ENCODE results near the gene SLC5A4. TPM values are rescaled to one million over a fixed set of nuclear protein-coding genes. Genes with fewer than 3 reads are reported as not detected.

Gene SLC5A4
- total RNA-seq, 3 donors from 2014 or later, result 0.16 to 1.3 TPM; not detected in 1

DNA sequence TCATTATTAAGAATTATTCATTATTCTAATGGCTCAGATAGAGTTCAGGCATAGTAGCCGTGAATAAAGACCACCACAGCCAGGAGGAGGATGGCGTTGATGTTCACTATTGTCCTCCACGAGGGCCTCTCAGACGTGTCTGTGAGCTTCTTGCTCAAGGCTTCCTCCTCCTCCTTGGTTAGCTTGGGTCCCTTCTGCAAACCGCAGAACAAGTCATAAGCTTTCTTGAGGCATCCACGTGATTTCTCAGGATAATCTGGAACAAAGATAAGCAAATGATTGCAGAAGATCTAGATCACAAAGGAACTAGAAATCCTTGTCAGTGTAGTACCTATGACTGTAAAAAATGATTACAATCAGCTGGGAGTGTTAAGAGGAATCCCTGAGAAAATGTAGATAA, 36.7 kb downstream of the SLC5A4 start:
- no peak overlapping the region for H3K4me3 ChIP-seq
- no peak for DNase-seq (ENCODE audit: low spot score in 2 of 2)
- H3K27me3 ChIP-seq, result no peaks in the 10 kb centered on the region
- no peaks in the 10 kb centered on the region for H3K36me3 ChIP-seq
- no peaks in the 10 kb centered on the region for H3K4me1 ChIP-seq
- intact Hi-C loops (cut with DNase I; ENCODE audit: low total_unique reads), result no loop called here
- no peaks in the 10 kb centered on the region for H3K9me3 ChIP-seq
- TF ChIP-seq POLR2AphosphoS5 (IDR thresholded peaks at IDR 0.05), result no peak
- TF ChIP-seq, protein P1, sequence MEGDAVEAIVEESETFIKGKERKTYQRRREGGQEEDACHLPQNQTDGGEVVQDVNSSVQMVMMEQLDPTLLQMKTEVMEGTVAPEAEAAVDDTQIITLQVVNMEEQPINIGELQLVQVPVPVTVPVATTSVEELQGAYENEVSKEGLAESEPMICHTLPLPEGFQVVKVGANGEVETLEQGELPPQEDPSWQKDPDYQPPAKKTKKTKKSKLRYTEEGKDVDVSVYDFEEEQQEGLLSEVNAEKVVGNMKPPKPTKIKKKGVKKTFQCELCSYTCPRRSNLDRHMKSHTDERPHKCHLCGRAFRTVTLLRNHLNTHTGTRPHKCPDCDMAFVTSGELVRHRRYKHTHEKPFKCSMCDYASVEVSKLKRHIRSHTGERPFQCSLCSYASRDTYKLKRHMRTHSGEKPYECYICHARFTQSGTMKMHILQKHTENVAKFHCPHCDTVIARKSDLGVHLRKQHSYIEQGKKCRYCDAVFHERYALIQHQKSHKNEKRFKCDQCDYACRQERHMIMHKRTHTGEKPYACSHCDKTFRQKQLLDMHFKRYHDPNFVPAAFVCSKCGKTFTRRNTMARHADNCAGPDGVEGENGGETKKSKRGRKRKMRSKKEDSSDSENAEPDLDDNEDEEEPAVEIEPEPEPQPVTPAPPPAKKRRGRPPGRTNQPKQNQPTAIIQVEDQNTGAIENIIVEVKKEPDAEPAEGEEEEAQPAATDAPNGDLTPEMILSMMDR (IDR thresholded peaks at IDR 0.05), result no peak
- no peak for TF ChIP-seq POLR2A (IDR thresholded peaks at IDR 0.05)
- H3K27ac ChIP-seq, result no peak overlapping the region

DNA sequence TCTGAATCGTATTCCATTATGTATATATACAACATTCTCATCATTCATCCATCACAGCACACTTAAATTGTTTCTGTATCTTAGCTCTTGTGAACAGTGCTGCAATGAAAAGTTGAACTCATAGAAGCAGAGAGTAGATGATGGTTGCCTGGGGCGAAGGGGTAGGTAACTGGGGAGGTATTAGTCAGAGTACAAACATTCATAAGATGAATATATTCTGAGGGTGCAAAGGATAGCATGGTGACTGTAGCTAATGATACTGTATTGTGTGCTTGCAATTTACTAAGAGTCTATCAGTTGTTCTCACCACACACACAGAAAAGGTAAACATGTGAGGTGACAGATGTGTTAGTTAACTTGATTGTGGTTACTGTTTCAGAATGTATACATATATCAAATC, 37.7 kb downstream of the SLC5A4 start:
- no peak for DNase-seq (ENCODE audit: low spot score in 2 of 2)
- H3K36me3 ChIP-seq, result no peaks in the 10 kb centered on the region
- H3K27ac ChIP-seq, result no peak overlapping the region
- TF ChIP-seq, protein P1 (IDR thresholded peaks at IDR 0.05), result no peak
- TF ChIP-seq POLR2A (IDR thresholded peaks at IDR 0.05), result no peak
- TF ChIP-seq POLR2AphosphoS5 (IDR thresholded peaks at IDR 0.05), result no peak
- H3K4me1 ChIP-seq, result no peaks in the 10 kb centered on the region
- no peaks in the 10 kb centered on the region for H3K27me3 ChIP-seq
- intact Hi-C loops (cut with DNase I; ENCODE audit: low total_unique reads), result no loop called here
- no peak overlapping the region for H3K4me3 ChIP-seq
- no peaks in the 10 kb centered on the region for H3K9me3 ChIP-seq

DNA sequence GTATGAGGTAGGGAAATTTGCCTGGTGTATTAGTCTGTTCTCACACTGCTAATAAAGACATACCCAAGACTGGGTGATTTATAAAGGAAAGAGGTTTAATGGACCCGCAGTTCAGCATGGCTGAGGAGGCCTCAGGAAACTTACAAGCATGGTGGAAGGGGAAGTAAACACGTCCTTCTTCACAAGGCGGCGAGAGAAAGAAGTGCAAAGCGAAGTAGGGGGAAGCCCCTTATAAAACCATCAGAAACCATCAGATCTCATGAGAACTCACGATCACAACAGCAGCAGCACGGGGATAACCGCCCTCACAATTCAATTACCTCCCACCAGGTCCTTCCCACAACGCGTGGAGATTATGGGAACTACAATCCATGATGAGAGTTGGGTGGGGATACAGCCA, 38.2 kb downstream of the SLC5A4 start:
- Histone ChIP-seq H3K27me3 (no peaks in the 10 kb centered on the region), H3K4me1 (no peaks in the 10 kb centered on the region), H3K9me3 (no peaks in the 10 kb centered on the region), H3K36me3 (no peaks in the 10 kb centered on the region), H3K4me3 (no peak overlapping the region), H3K27ac (no peak overlapping the region)
- TF ChIP-seq, protein P1 (IDR thresholded peaks at IDR 0.05), result no peak
- TF ChIP-seq POLR2AphosphoS5 (IDR thresholded peaks at IDR 0.05) (no peak), POLR2A (IDR thresholded peaks at IDR 0.05) (no peak)
- no peak for DNase-seq (ENCODE audit: low spot score in 2 of 2)
- intact Hi-C loops (cut with DNase I; ENCODE audit: low total_unique reads), result no loop called here

DNA sequence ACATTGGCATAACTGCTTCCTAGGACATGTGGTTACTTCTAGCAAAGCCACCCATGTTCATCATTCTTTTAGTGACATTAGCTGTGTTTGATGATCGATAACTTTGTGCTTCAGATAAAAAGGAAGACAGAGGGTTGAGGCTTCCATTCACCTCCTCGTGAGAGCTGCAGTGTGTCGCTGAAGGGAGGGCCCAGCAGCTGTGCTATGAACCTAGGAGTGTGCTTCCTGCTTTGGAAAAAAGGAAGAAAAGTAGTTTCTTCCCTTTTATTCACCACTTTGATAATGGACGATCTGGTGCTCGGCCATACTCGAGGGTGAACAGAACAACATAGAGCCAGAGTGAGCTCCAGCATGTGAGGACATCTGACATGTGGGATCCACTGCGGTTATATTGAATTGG, 44.1 kb downstream of the SLC5A4 start:
- Histone ChIP-seq H3K4me1 (no peaks in the 10 kb centered on the region), H3K36me3 (no peaks in the 10 kb centered on the region), H3K27ac (no peak overlapping the region), H3K27me3 (no peaks in the 10 kb centered on the region), H3K9me3 (no peaks in the 10 kb centered on the region), H3K4me3 (no peak overlapping the region)
- intact Hi-C loops (cut with DNase I; ENCODE audit: low total_unique reads), result no loop called here
- no peak for DNase-seq (ENCODE audit: low spot score in 2 of 2)
- no peak for TF ChIP-seq POLR2AphosphoS5 (IDR thresholded peaks at IDR 0.05)

DNA sequence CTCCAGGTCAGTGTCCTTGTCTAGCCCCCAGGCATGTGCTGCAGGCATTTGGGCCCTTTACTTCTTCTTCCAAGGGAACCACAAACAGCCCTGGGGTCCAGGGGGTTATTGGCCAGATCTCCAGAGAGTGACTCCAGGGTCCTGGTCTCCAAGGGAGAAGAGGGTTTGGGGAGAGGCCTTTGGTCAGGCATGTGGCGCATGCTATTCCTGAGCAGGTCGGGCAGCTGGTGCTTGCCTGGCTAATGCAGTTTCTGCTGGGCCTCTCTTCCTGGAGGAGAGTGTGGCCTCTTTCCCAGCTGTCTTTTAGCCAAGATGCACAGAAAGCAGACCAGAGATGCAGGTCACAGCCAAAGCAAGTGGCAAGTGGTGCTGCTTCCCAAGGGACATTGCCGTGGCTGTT, 46.5 kb downstream of the SLC5A4 start:
- Histone ChIP-seq H3K27me3 (peaks cover 0 to 20% of the 10 kb centered on the region in 2 donors), H3K27ac (no peak overlapping the region), H3K9me3 (no peaks in the 10 kb centered on the region), H3K4me3 (no peak overlapping the region), H3K36me3 (no peaks in the 10 kb centered on the region), H3K4me1 (no peaks in the 10 kb centered on the region)
- no peak for TF ChIP-seq POLR2A (IDR thresholded peaks at IDR 0.05)
- TF ChIP-seq, protein P1 (IDR thresholded peaks at IDR 0.05), result no peak
- no peak for TF ChIP-seq POLR2AphosphoS5 (IDR thresholded peaks at IDR 0.05)
- no peak for DNase-seq (ENCODE audit: low spot score in 2 of 2)
- intact Hi-C loops (cut with DNase I; ENCODE audit: low total_unique reads), result no loop called here

DNA sequence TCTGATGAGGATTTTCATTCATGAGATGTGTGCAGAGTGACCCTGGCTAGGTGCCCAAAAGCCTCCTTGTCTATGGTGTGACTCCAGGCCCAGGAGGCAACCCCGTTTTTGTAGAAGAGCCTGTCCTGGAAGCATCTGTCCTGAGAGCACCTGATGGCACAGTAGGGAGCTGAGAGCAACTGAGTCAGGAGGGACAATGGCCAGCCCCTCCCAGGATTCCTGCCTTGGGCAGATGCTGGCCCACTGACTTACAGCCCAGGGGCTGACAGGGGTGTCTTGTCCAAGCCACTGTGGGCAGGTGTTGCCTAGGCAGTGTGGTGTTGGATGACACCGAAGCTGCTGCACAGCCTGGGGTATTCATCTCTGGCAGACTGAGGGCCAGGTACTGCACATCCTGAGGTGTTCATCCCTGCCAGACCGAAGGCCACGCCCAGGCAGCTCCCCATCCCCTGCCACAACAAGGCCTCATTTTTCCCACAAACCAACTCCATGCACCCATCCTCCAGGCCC, 47.1 kb downstream of the SLC5A4 start:
- H3K9me3 ChIP-seq, result no peaks in the 10 kb centered on the region
- H3K27ac ChIP-seq, result no peak overlapping the region
- no peaks in the 10 kb centered on the region for H3K4me1 ChIP-seq
- no peak for DNase-seq (ENCODE audit: low spot score in 2 of 2)
- intact Hi-C loops (cut with DNase I; ENCODE audit: low total_unique reads), result no loop called here
- TF ChIP-seq POLR2A (IDR thresholded peaks at IDR 0.05), result no peak
- TF ChIP-seq, protein P1 (IDR thresholded peaks at IDR 0.05), result no peak
- no peak for TF ChIP-seq POLR2AphosphoS5 (IDR thresholded peaks at IDR 0.05)
- H3K36me3 ChIP-seq, result no peaks in the 10 kb centered on the region
- H3K27me3 ChIP-seq, result peaks cover 0 to 26% of the 10 kb centered on the region in 2 donors
- H3K4me3 ChIP-seq, result no peak overlapping the region
